Peyer's patch (tissue), 4 donors: ENCODE results near the gene NDUFB10.

Source experiments
- CTCF ChIP-seq, 6 experiments: fragments of 450-650 bp in 4 of 6; fragments of 200-600 bp in 2 of 6; sonication (generic) in 1 of 6; IDR thresholded peaks; one replicate each; pipeline ENCODE4 v1.5.1; 2017 to 2019; ENCODE audit warnings: antibody characterized with exemption in 6 of 6, mild to moderate bottlenecking in 3 of 6, moderate library complexity in 1 of 6
- POLR2A ChIP-seq, 2 donors: fragments of 450-650 bp; IDR thresholded peaks; one replicate each; pipeline ENCODE4 v1.5.1; 2017; ENCODE audit warnings: antibody characterized with exemption in 2 of 2, mild to moderate bottlenecking in 2 of 2, moderate library complexity in 2 of 2

GRCh38 chr16:1991135-1991551 is 31.8 kb downstream of the NDUFB10 start:
- TF ChIP-seq CTCF (IDR thresholded peaks at IDR 0.05), result no peak
- TF ChIP-seq POLR2A (IDR thresholded peaks at IDR 0.05), result no peak
